Liver (tissue), 3 donors: Measurements from ENCODE around the gene FRMD6.

Experiments
- CTCF ChIP-seq: fragments of 150-350 bp; IDR thresholded peaks from 2 replicates; pipeline ENCODE4 v1.5.1; 2017; ENCODE audit warnings: improper control_type of control experiment, low read depth, low read length; ENCODE audit not compliant: missing input control
- SP1 ChIP-seq: IDR thresholded peaks from 2 replicates; pipeline ENCODE4 v1.6.1; 2018; ENCODE audit warnings: antibody characterized with exemption, mild to moderate bottlenecking
- donor health status: healthy.
- donor health status: healthy.

GRCh38 chr14:51619561-51619960 lies 32.1 kb upstream of the FRMD6 start:
- TF ChIP-seq CTCF (no peak), SP1 (no peak)
